ENCODE measurements around the gene DNER. TPM values are rescaled to one million over a fixed set of nuclear protein-coding genes. Genes with fewer than 3 reads are reported as not detected.

The DNER gene
- total and polyA plus RNA-seq, 2 donors (not counting 1 experiment from before 2014, with no cell fraction given): not detected

DNA sequence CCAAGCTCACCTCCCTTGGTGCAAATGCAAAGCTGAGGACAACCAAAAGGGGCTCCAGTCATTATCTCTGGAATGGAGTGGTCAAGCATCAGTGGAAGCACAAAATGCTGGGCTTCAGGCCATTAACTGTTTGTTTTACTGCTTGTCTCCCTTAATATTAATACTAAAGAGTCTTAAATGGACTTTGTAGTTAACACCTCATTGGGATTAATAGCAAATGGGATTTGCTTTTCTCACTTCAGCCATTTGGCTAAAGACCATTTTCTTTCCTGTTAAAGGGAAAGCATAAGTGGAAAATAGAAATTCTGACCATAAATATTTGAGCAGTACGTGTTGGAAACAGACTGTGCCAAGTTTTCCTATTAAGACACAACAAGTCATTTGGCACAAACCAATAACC, 154.4 kb downstream of the DNER start:
- intact Hi-C loops (cut with micrococcal nuclease): no loop called here
- no peak for DNase-seq

GRCh38 chr2:229553091-229553490, 161.3 kb downstream of the DNER start:
- no peaks in the 10 kb centered on the region for H3K79me2 ChIP-seq (ENCODE audit: control insufficient read depth, insufficient read depth, low read length)
- no peak overlapping the region for H2AFZ ChIP-seq (ENCODE audit: insufficient read depth, low read depth, low read length, poor library complexity, severe bottlenecking)
- WGBS (ENCODE audit: insufficient coverage): 91% methylated on average over 1 of the region's 1 CpG
- ATAC-seq (ENCODE audit: low read depth) (no peak), DNase-seq (no peak)
- H3K9me3 Mint-ChIP-seq (ENCODE audit: insufficient read depth): no peaks in the 10 kb centered on the region
- H3K4me3 Mint-ChIP-seq: no peak overlapping the region
- ChIA-PET POLR2A (no interaction called here), CTCF (no interaction called here)
- no peak overlapping the region for H3K4me3 ChIP-seq (ENCODE audit: control extremely low read depth in 1 of 5, extremely low read depth in 1 of 5, insufficient read depth in 1 of 5, low read depth in 2 of 5, low read length in 4 of 5)
- no peaks in the 10 kb centered on the region for H4K20me1 ChIP-seq (ENCODE audit: control insufficient read depth, insufficient read depth, low read length, poor library complexity, severe bottlenecking)
- no peaks in the 10 kb centered on the region for H3K4me1 Mint-ChIP-seq
- H3K9me3 ChIP-seq (ENCODE audit: control extremely low read depth in 1 of 3, control insufficient read depth in 2 of 3, insufficient read depth in 1 of 3, low read length in 2 of 3): peaks cover 0 to 1% (median 0%) of the 10 kb centered on the region in 3 donors
- H3K27ac ChIP-seq (ENCODE audit: low read length in 2 of 2): no peak overlapping the region
- H3K9ac ChIP-seq (ENCODE audit: low read length): no peak overlapping the region
- TF ChIP-seq EZH2 (IDR thresholded peaks at IDR 0.05; ENCODE audit: borderline replicate concordance, insufficient read depth, low read depth, low read length, poor library complexity, severe bottlenecking): no peak
- no peaks in the 10 kb centered on the region for H3K4me1 ChIP-seq (ENCODE audit: control insufficient read depth in 2 of 2, insufficient read depth in 2 of 2, low read length in 2 of 2)
- H3K27me3 Mint-ChIP-seq: peaks cover 5% of the 10 kb centered on the region
- H3K4me2 ChIP-seq (replicated peaks; ENCODE audit: low read depth, low read length, poor library complexity, severe bottlenecking): no peak overlapping the region
- H3K27me3 ChIP-seq (replicated peaks in 1 of 4; ENCODE audit: control extremely low read depth in 1 of 4, control insufficient read depth in 3 of 4, insufficient read depth in 4 of 4, low read length in 3 of 4): peaks cover 0 to 2% (median 0%) of the 10 kb centered on the region in 4 experiments
- H3K36me3 ChIP-seq (replicated peaks in 1 of 2; ENCODE audit: control extremely low read depth in 1 of 2, control insufficient read depth in 1 of 2, extremely low read depth in 1 of 2, insufficient read depth in 2 of 2, low read length in 1 of 2): no peaks in the 10 kb centered on the region
- H3K27ac Mint-ChIP-seq: no peak overlapping the region
- intact Hi-C loops (cut with micrococcal nuclease): no loop called here

More for the DNA sequence above, 154.4 kb downstream of the DNER start:
- H3K4me1 ChIP-seq (ENCODE audit: control insufficient read depth in 2 of 2, insufficient read depth in 2 of 2, low read length in 2 of 2): no peaks in the 10 kb centered on the region
- no peak for TF ChIP-seq EZH2 (IDR thresholded peaks at IDR 0.05; ENCODE audit: borderline replicate concordance, insufficient read depth, low read depth, low read length, poor library complexity, severe bottlenecking)
- peaks cover 0 to 2% (median 0%) of the 10 kb centered on the region in 4 experiments for H3K27me3 ChIP-seq (replicated peaks in 1 of 4; ENCODE audit: control extremely low read depth in 1 of 4, control insufficient read depth in 3 of 4, insufficient read depth in 4 of 4, low read length in 3 of 4)
- H3K9me3 ChIP-seq (ENCODE audit: control extremely low read depth in 1 of 3, control insufficient read depth in 2 of 3, insufficient read depth in 1 of 3, low read length in 2 of 3): peaks cover 0 to 2% (median 0%) of the 10 kb centered on the region in 3 donors
- H2AFZ ChIP-seq (ENCODE audit: insufficient read depth, low read depth, low read length, poor library complexity, severe bottlenecking): no peak overlapping the region
- Mint-ChIP-seq H3K4me1 (no peaks in the 10 kb centered on the region), H3K27ac (no peak overlapping the region), H3K27me3 (no peaks in the 10 kb centered on the region), H3K4me3 (no peak overlapping the region), H3K9me3 (ENCODE audit: insufficient read depth) (no peaks in the 10 kb centered on the region)
- H4K20me1 ChIP-seq (ENCODE audit: control insufficient read depth, insufficient read depth, low read length, poor library complexity, severe bottlenecking): no peaks in the 10 kb centered on the region
- no peak overlapping the region for H3K4me3 ChIP-seq (ENCODE audit: control extremely low read depth in 1 of 5, extremely low read depth in 1 of 5, insufficient read depth in 1 of 5, low read depth in 2 of 5, low read length in 4 of 5)
- no peak overlapping the region for H3K27ac ChIP-seq (ENCODE audit: low read length in 2 of 2)
- WGBS (ENCODE audit: insufficient coverage): no CpG with 5 or more reads among the region's 1 CpG
- POLR2A ChIA-PET: no interaction called here
- H3K9ac ChIP-seq (ENCODE audit: low read length): no peak overlapping the region
- H3K4me2 ChIP-seq (replicated peaks; ENCODE audit: low read depth, low read length, poor library complexity, severe bottlenecking): no peak overlapping the region
- no peaks in the 10 kb centered on the region for H3K79me2 ChIP-seq (ENCODE audit: control insufficient read depth, insufficient read depth, low read length)
- H3K36me3 ChIP-seq (replicated peaks in 1 of 2; ENCODE audit: control extremely low read depth in 1 of 2, control insufficient read depth in 1 of 2, extremely low read depth in 1 of 2, insufficient read depth in 2 of 2, low read length in 1 of 2): no peaks in the 10 kb centered on the region
- no peak for ATAC-seq (ENCODE audit: low read depth)
- CTCF ChIA-PET: no interaction called here
